Right atrium auricular region (tissue), 2 donors: Measurements from ENCODE around the gene F5. TPM values are rescaled to one million over a fixed set of nuclear protein-coding genes. Genes with fewer than 3 reads are reported as not detected.
A peak's percentile ranks its signal among the peaks of the same experiment; 100 is the strongest.

Experiments
- DNase-seq: peaks from one replicate; pipeline ENCODE4 v3.0.0-alpha.2; 2019; ENCODE audit warnings: low spot score
- H3K27ac ChIP-seq, 2 donors: fragments of 200-600 bp; sonication (generic); 1 replicate in 1 of 2; 2 replicates in 1 of 2; pipeline ENCODE4 v1.5.1; 2016 to 2019
- H3K27me3 ChIP-seq, 2 donors: fragments of 200-600 bp; sonication (generic); one replicate each; pipeline versions ENCODE4 v1.5.1 to v1.6.0; 2017 to 2019
- H3K36me3 ChIP-seq: fragments of 200-600 bp; sonication (generic); one replicate; pipeline ENCODE4 v1.5.1; 2016
- H3K4me1 ChIP-seq, 2 donors: fragments of 200-600 bp; sonication (generic); one replicate each; pipeline versions ENCODE4 v1.5.1 to v1.6.0; 2017 to 2019
- H3K4me3 ChIP-seq, 2 donors: fragments of 200-600 bp; sonication (generic); 1 replicate in 1 of 2; 2 replicates in 1 of 2; pipeline ENCODE4 v1.5.1; 2017 to 2019; ENCODE audit warnings: mild to moderate bottlenecking in 1 of 2, moderate library complexity in 1 of 2
- H3K9me3 ChIP-seq, 2 donors: fragments of 200-600 bp; sonication (generic); one replicate each; pipeline ENCODE4 v1.5.1; 2019
- CTCF ChIP-seq, 2 donors: fragments of 200-600 bp; sonication (generic); IDR thresholded peaks; one replicate each; pipeline ENCODE4 v1.5.1; 2019; ENCODE audit warnings: antibody characterized with exemption in 2 of 2
- total RNA-seq, 2 donors: library from RNA; depleted of rRNA; stranded (reverse); fragments of >200 nt; gene quantifications; one replicate each; pipeline ENCODE4 v1.1.0, GENCODE V29; 2016

F5 gene
- total RNA-seq, 2 donors from 2014 or later, result 4.9 to 55.5 TPM

GRCh38 chr1:169576241-169576934 lies 9.9 kb downstream of the F5 start:
- H3K27ac ChIP-seq, result peak overlapping the region; percentile 21 to 38
- DNase-seq, result no peak
- H3K36me3 ChIP-seq, result no peaks in the 10 kb centered on the region
- H3K4me1 ChIP-seq, result peaks cover 0 to 35% of the 10 kb centered on the region in 2 donors
- H3K4me3 ChIP-seq, result no peak overlapping the region
- H3K9me3 ChIP-seq, result no peaks in the 10 kb centered on the region
- no peaks in the 10 kb centered on the region for H3K27me3 ChIP-seq
- no peak for TF ChIP-seq CTCF (IDR thresholded peaks at IDR 0.05)

GRCh38 chr1:169574336-169574735 lies 11.9 kb downstream of the F5 start:
- Histone ChIP-seq H3K4me1 (peaks cover 0 to 35% of the 10 kb centered on the region in 2 donors), H3K4me3 (no peak overlapping the region), H3K36me3 (no peaks in the 10 kb centered on the region), H3K9me3 (no peaks in the 10 kb centered on the region), H3K27ac (peak overlapping the region; percentile 18 to 38), H3K27me3 (no peaks in the 10 kb centered on the region)
- no peak for DNase-seq
- no peak for TF ChIP-seq CTCF (IDR thresholded peaks at IDR 0.05)

- Histone ChIP-seq H3K4me3 (no peak overlapping the region), H3K9me3 (no peaks in the 10 kb centered on the region), H3K27me3 (no peaks in the 10 kb centered on the region), H3K36me3 (no peaks in the 10 kb centered on the region), H3K27ac (peak overlapping the region in 1 of 2 donors; percentile 12), H3K4me1 (peaks cover 0 to 29% of the 10 kb centered on the region in 2 donors)
- TF ChIP-seq CTCF (IDR thresholded peaks at IDR 0.05), result no peak
- no peak for DNase-seq
Observed at GRCh38 chr1:169572187-169572586, 14.1 kb downstream of the F5 start.

GRCh38 chr1:169571450-169571849 lies 14.8 kb downstream of the F5 start:
- H3K4me3 ChIP-seq, result no peak overlapping the region
- H3K9me3 ChIP-seq, result no peaks in the 10 kb centered on the region
- no peak for TF ChIP-seq CTCF (IDR thresholded peaks at IDR 0.05)
- no peaks in the 10 kb centered on the region for H3K27me3 ChIP-seq
- DNase-seq, result no peak
- peaks cover 0 to 22% of the 10 kb centered on the region in 2 donors for H3K4me1 ChIP-seq
- H3K36me3 ChIP-seq, result no peaks in the 10 kb centered on the region
- peak overlapping the region in 1 of 2 donors; percentile 12 for H3K27ac ChIP-seq

GRCh38 chr1:169570172-169570574 lies 16.1 kb downstream of the F5 start:
- no peak for DNase-seq
- no peak overlapping the region for H3K27ac ChIP-seq
- no peaks in the 10 kb centered on the region for H3K27me3 ChIP-seq
- H3K4me1 ChIP-seq, result peaks cover 0 to 27% of the 10 kb centered on the region in 2 donors
- no peak for TF ChIP-seq CTCF (IDR thresholded peaks at IDR 0.05)
- no peaks in the 10 kb centered on the region for H3K36me3 ChIP-seq
- no peaks in the 10 kb centered on the region for H3K9me3 ChIP-seq
- H3K4me3 ChIP-seq, result no peak overlapping the region

GRCh38 chr1:169568497-169568896 lies 17.8 kb downstream of the F5 start:
- Histone ChIP-seq H3K4me3 (no peak overlapping the region), H3K27ac (no peak overlapping the region), H3K9me3 (no peaks in the 10 kb centered on the region), H3K36me3 (no peaks in the 10 kb centered on the region), H3K4me1 (peaks cover 0 to 20% of the 10 kb centered on the region in 2 donors), H3K27me3 (no peaks in the 10 kb centered on the region)
- DNase-seq, result no peak
- TF ChIP-seq CTCF (IDR thresholded peaks at IDR 0.05), result no peak
